ENCODE results near the gene TNNC2. TPM values are rescaled to one million over a fixed set of nuclear protein-coding genes. Genes with fewer than 3 reads are reported as not detected.

Gene TNNC2
- total and polyA plus RNA-seq, 2 donors (not counting 1 experiment from before 2014, with no cell fraction given): 0.33 TPM; not detected in 1

DNA sequence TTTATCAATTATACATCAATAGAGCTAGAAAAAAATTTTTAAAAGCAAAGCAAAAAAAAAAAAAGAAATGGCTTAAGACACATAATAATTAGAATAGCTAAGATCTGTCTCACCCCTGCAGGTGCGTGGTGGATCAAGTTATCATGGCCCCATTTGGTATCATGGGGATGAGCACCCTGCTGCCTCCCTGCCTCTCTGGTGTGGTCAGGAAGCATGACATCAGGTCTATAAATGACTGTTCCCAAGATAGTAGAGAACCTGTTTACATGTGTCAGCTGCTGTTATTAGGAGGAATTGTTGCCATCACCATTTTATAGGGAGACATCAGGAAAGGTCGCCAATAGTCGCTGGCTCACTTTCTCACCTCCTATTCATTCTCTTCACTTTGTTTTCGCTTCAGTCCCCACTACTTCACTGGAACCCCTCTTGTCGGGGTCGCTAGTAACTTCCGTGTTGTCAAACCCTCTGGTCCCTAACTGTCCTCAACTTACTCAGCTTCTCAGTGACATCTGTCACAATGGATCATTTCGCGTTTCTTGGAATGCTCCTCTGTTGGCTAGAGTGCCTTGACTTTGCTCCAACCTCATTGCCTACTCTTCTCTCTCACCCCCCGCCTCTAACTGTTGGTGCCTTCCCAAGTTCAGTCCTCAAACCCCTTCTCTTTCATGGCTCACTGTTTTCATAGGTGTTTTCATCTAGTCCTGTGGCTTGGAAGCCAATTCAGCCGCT, 30.6 kb downstream of the TNNC2 start:
- no peaks in the 10 kb centered on the region for H3K27me3 Mint-ChIP-seq
- Histone ChIP-seq H4K20me1 (ENCODE audit: control insufficient read depth, insufficient read depth, low read length, poor library complexity, severe bottlenecking) (no peaks in the 10 kb centered on the region), H3K27me3 (replicated peaks in 1 of 4; ENCODE audit: control extremely low read depth in 1 of 4, control insufficient read depth in 3 of 4, insufficient read depth in 4 of 4, low read length in 3 of 4) (no peaks in the 10 kb centered on the region), H3K4me3 (ENCODE audit: control extremely low read depth in 1 of 5, extremely low read depth in 1 of 5, insufficient read depth in 1 of 5, low read depth in 2 of 5, low read length in 4 of 5) (no peak overlapping the region), H3K4me2 (replicated peaks; ENCODE audit: low read depth, low read length, poor library complexity, severe bottlenecking) (no peak overlapping the region), H3K79me2 (ENCODE audit: control insufficient read depth, insufficient read depth, low read length) (peaks cover 15% of the 10 kb centered on the region), H3K27ac (ENCODE audit: low read length in 2 of 2) (no peak overlapping the region), H3K9me3 (ENCODE audit: control extremely low read depth in 1 of 3, control insufficient read depth in 2 of 3, insufficient read depth in 1 of 3, low read length in 2 of 3) (no peaks in the 10 kb centered on the region), H3K4me1 (ENCODE audit: control insufficient read depth in 2 of 2, insufficient read depth in 2 of 2, low read length in 2 of 2) (peaks cover 11 to 20% of the 10 kb centered on the region in 2 donors), H2AFZ (ENCODE audit: insufficient read depth, low read depth, low read length, poor library complexity, severe bottlenecking) (no peak overlapping the region), H3K9ac (ENCODE audit: low read length) (no peak overlapping the region), H3K36me3 (replicated peaks in 1 of 2; ENCODE audit: control extremely low read depth in 1 of 2, control insufficient read depth in 1 of 2, extremely low read depth in 1 of 2, insufficient read depth in 2 of 2, low read length in 1 of 2) (peaks cover 0 to 38% of the 10 kb centered on the region in 2 experiments)
- ChIA-PET CTCF (interaction anchor here (1.1 to 1.3 kb wide), 2 partner anchors 172 to 217 kb away, joined by 3 to 4 read pairs; no protein-coding TSS in a partner anchor), POLR2A (no interaction called here)
- ATAC-seq (ENCODE audit: low read depth) (no peak), DNase-seq (no peak)
- H3K4me3 Mint-ChIP-seq: no peak overlapping the region
- whole genome bisulfite sequencing (ENCODE audit: insufficient coverage): 96% methylated on average over 9 of the region's 11 CpGs
- H3K4me1 Mint-ChIP-seq: peaks cover 23% of the 10 kb centered on the region
- H3K27ac Mint-ChIP-seq: no peak overlapping the region
- no peaks in the 10 kb centered on the region for H3K9me3 Mint-ChIP-seq (ENCODE audit: insufficient read depth)
- TF ChIP-seq EZH2 (IDR thresholded peaks at IDR 0.05; ENCODE audit: borderline replicate concordance, insufficient read depth, low read depth, low read length, poor library complexity, severe bottlenecking): no peak
- no peak for TF ChIP-seq CTCF (IDR thresholded peaks at IDR 0.05)
- intact Hi-C loops (cut with micrococcal nuclease): loop anchor here (10.0 kb wide), 2 partner anchors 318 to 888 kb away; partner anchors contain the start of genes CD40 and TP53RK

All from B cell (primary cell).